Measurements from ENCODE around the gene PARP6. TPM values are rescaled to one million over a fixed set of nuclear protein-coding genes. Genes with fewer than 3 reads are reported as not detected.
A peak's percentile ranks its signal among the peaks of the same experiment; 100 is the strongest.

The PARP6 gene
- total RNA-seq, 1 donor, result 43.4 TPM

GRCh38 chr15:72302955-72303354 is 30.6 kb upstream of the PARP6 start:
- no peak overlapping the region for H3K4me2 ChIP-seq (ENCODE audit: insufficient read depth, low read length)
- H2AFZ ChIP-seq (ENCODE audit: low read length), result no peak overlapping the region
- no peaks in the 10 kb centered on the region for H3K79me2 ChIP-seq (ENCODE audit: insufficient read depth, low read length)
- peak; percentile 50 for DNase-seq (ENCODE audit: insufficient read length, low spot score, missing footprints)
- H3K4me3 ChIP-seq (ENCODE audit: insufficient read depth, low read length), result no peak overlapping the region
- TF ChIP-seq, protein P1, sequence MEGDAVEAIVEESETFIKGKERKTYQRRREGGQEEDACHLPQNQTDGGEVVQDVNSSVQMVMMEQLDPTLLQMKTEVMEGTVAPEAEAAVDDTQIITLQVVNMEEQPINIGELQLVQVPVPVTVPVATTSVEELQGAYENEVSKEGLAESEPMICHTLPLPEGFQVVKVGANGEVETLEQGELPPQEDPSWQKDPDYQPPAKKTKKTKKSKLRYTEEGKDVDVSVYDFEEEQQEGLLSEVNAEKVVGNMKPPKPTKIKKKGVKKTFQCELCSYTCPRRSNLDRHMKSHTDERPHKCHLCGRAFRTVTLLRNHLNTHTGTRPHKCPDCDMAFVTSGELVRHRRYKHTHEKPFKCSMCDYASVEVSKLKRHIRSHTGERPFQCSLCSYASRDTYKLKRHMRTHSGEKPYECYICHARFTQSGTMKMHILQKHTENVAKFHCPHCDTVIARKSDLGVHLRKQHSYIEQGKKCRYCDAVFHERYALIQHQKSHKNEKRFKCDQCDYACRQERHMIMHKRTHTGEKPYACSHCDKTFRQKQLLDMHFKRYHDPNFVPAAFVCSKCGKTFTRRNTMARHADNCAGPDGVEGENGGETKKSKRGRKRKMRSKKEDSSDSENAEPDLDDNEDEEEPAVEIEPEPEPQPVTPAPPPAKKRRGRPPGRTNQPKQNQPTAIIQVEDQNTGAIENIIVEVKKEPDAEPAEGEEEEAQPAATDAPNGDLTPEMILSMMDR (IDR thresholded peaks at IDR 0.05; ENCODE audit: extremely low read depth, low read depth, low read length), result no peak
- peaks cover 14% of the 10 kb centered on the region for H3K4me1 ChIP-seq (ENCODE audit: insufficient read depth, low read length)
- H4K20me1 ChIP-seq (ENCODE audit: insufficient read depth, low read length), result no peaks in the 10 kb centered on the region
- no peaks in the 10 kb centered on the region for H3K9me3 ChIP-seq (ENCODE audit: low read depth, low read length)
- H3K27me3 ChIP-seq (ENCODE audit: insufficient read depth, low read length), result no peaks in the 10 kb centered on the region
- no peak overlapping the region for H3K27ac ChIP-seq (ENCODE audit: low read depth, low read length)
- H3K36me3 ChIP-seq (ENCODE audit: insufficient read depth, low read length), result no peaks in the 10 kb centered on the region

DNA sequence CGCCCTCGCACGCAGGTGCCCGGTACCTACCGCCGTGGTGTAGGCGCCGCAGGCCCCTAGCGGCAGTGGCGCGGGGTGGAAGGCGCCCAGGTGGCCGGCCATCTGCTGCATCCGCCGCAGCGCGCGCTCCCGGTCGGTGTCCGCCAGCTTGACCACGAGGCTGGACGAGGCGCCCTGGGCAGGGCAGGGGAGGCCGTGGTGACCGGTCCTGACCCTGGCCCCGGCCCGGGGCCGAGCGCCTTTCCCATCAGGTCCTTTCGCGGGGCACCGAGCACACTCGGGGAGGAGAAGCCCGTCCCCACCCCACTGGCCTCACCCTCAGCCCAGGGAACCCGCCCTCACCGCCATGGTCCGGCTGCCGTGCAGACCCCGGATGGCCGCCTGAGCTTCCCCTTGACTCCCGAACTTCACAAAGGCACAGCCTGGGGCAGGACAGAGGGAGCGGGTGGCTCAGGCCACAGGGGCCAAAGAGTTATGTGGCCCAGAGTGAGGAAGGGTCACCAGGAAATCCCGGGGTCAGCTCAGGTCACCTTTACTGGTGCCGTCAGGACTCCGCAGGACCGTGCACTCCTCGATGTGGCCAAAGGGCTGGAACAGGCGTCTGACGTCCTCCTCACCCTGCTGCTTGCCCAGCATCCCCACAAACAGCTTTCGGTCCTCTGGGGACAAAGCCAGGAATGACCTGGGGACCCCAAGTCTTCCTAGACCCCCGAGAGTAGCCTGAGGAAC is 17.4 kb upstream of the PARP6 start:
- H4K20me1 ChIP-seq (ENCODE audit: insufficient read depth, low read length), result no peaks in the 10 kb centered on the region
- H2AFZ ChIP-seq (ENCODE audit: low read length), result no peak overlapping the region
- peak; percentile 65 for DNase-seq (ENCODE audit: insufficient read length, low spot score, missing footprints)
- H3K4me3 ChIP-seq (ENCODE audit: insufficient read depth, low read length), result no peak overlapping the region
- no peaks in the 10 kb centered on the region for H3K4me1 ChIP-seq (ENCODE audit: insufficient read depth, low read length)
- TF ChIP-seq, protein P1 (IDR thresholded peaks at IDR 0.05; ENCODE audit: extremely low read depth, low read depth, low read length), result no peak
- H3K27me3 ChIP-seq (ENCODE audit: insufficient read depth, low read length), result no peaks in the 10 kb centered on the region
- H3K27ac ChIP-seq (ENCODE audit: low read depth, low read length), result no peak overlapping the region
- no peaks in the 10 kb centered on the region for H3K79me2 ChIP-seq (ENCODE audit: insufficient read depth, low read length)
- H3K4me2 ChIP-seq (ENCODE audit: insufficient read depth, low read length), result no peak overlapping the region
- H3K36me3 ChIP-seq (ENCODE audit: insufficient read depth, low read length), result no peaks in the 10 kb centered on the region
- H3K9me3 ChIP-seq (ENCODE audit: low read depth, low read length), result no peaks in the 10 kb centered on the region

DNA sequence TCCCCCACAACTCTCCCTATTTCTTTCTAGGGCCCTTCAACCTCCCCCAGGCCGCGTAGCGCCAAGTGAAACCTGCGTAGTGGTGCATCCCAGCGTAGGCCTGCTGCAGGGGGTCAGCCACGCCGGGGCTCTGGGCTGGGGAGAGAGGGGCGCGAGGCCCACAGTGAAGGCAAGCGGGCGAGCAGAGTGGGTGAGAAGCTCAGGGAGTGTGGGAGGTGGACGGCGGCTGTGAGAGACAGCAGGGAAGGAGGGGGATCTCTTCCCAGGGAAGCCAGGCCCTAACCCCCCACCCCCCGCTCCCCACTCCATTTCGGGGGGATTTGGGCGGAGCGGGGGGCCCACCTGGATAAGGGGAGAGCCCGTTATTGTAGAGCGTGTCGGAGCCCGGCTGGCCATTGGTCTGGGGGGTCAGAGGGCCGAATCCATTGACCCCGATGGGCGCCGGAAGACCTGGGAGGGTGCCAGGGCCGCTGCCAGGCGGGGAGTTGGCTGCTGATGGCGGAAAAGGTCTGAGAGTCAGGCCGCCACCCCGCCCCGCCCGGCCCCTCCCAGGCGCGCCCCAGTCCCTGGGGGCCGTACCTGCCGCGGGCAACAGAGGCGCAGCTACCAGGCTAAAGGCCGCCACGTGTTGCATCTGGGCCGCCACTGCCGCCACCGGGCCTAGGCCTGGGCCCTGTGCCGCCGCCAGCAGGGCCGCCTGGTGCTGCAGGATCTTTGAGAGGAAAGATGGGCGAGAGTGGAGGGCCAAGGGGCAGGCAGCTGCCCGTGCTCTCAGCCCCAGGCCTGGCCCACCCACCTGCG is 16.6 kb upstream of the PARP6 start:
- no peak overlapping the region for H2AFZ ChIP-seq (ENCODE audit: low read length)

More for the DNA sequence above, 16.6 kb upstream of the PARP6 start:
- TF ChIP-seq, protein P1 (IDR thresholded peaks at IDR 0.05; ENCODE audit: extremely low read depth, low read depth, low read length), result no peak
- no peak for DNase-seq (ENCODE audit: insufficient read length, low spot score, missing footprints)
- no peaks in the 10 kb centered on the region for H3K36me3 ChIP-seq (ENCODE audit: insufficient read depth, low read length)
- no peaks in the 10 kb centered on the region for H3K27me3 ChIP-seq (ENCODE audit: insufficient read depth, low read length)
- no peaks in the 10 kb centered on the region for H3K4me1 ChIP-seq (ENCODE audit: insufficient read depth, low read length)
- no peaks in the 10 kb centered on the region for H4K20me1 ChIP-seq (ENCODE audit: insufficient read depth, low read length)
- H3K4me3 ChIP-seq (ENCODE audit: insufficient read depth, low read length), result no peak overlapping the region
- no peak overlapping the region for H3K4me2 ChIP-seq (ENCODE audit: insufficient read depth, low read length)
- H3K9me3 ChIP-seq (ENCODE audit: low read depth, low read length), result no peaks in the 10 kb centered on the region
- H3K27ac ChIP-seq (ENCODE audit: low read depth, low read length), result no peak overlapping the region
- H3K79me2 ChIP-seq (ENCODE audit: insufficient read depth, low read length), result no peaks in the 10 kb centered on the region
